D721Med (cell line): ENCODE results near the gene HLX.

ENCODE experiments used
- DNase-seq: peaks from one replicate; pipeline ENCODE4 v3.0.0; 2011; ENCODE audit warnings: low spot score; ENCODE audit not compliant: insufficient read length
- FAIRE-seq: peaks from 2 replicates; lab custom pipeline; 2011; peaks lifted over from hg19 to GRCh38; lab: Jason Lieb, UNC
- TF ChIP-seq, protein P1 (sequence below): IDR thresholded peaks from 2 replicates; pipeline ENCODE4 v1.5.1; 2012; ENCODE audit warnings: mild to moderate bottlenecking, control low read depth; ENCODE audit not compliant: insufficient read depth; ENCODE audit errors: missing control alignments

Gene HLX

DNA sequence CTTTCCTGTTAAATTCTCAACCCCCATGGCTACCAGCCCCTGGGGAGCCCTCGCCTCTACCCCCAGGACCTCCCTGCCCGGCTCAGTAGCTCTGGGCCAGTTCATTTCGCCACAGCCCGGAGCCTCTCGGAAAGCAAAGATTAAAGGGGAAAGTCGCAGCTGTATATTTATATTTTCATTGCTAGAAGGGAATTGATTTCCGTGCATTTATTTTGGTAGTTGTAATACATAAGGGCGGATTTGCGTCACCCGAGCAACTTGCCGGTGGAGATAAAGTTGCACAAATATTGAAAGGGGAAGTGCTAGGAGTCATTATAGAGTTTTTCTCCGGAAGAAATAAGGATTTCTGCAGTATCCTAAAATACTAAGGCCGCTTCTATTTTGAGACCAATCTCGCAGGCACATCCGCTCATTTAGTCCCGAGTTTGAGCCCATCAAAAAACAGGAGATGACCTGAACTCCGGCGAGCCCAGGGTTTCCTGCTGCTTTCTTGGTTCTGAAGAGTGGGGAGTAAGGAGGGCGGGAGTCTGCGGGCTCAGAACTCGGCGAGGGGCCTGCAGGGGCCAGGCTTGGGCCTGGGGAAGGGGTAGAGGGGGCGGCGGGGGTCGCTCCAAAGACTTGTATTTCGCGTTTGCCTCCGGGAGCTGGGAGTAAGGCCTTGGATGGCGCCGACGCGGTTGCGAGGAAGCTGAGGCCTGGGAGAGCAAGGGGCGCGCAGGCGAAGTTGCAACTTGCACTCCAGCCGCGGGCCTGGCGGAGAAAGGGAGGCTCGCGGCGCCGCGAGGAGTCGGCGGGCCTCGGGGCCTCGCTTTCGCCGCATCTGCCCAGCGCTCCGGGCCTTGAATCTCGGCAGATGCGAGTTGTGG lies 2.5 kb upstream of the HLX start:
- TF ChIP-seq, protein P1, sequence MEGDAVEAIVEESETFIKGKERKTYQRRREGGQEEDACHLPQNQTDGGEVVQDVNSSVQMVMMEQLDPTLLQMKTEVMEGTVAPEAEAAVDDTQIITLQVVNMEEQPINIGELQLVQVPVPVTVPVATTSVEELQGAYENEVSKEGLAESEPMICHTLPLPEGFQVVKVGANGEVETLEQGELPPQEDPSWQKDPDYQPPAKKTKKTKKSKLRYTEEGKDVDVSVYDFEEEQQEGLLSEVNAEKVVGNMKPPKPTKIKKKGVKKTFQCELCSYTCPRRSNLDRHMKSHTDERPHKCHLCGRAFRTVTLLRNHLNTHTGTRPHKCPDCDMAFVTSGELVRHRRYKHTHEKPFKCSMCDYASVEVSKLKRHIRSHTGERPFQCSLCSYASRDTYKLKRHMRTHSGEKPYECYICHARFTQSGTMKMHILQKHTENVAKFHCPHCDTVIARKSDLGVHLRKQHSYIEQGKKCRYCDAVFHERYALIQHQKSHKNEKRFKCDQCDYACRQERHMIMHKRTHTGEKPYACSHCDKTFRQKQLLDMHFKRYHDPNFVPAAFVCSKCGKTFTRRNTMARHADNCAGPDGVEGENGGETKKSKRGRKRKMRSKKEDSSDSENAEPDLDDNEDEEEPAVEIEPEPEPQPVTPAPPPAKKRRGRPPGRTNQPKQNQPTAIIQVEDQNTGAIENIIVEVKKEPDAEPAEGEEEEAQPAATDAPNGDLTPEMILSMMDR: no peak
- DNase-seq: no peak
- no peak for FAIRE-seq

DNA sequence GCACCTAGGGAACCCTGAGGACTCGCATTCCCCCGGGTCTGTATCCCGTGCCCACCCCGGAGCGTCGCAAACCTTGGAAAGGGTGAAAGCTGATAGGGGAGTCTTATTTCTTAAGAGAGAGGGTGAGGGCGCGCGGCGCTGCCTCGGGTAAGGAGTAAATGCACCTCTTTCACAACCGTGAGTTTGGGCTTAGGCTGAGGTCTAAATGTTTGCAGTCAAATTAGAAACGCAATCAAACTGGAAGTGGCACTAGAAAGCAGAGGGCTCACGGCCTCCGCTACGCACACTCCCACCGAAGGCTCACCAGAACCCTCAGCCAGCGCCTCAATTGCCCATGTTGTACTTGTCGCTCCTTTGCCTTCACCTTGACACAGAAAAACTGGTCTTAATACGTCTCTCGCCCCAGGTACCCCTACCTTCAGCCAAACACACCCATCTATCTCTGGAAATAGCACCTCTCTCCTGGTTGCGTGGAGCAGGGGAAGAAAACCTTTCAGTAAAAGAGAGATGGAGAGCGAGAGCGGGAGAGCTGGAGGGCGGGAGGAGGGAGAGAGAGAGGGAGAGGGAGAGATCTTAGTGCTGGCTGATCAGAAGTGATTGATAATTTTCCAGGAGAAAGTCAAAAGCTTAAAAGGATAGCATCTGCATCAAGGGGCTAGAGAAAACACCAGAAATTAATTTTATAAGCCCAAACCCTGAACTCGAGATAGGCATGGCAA lies 1.7 kb upstream of the HLX start:
- FAIRE-seq (peak; percentile 81), DNase-seq (no peak)
- TF ChIP-seq, protein P1: no peak

DNA sequence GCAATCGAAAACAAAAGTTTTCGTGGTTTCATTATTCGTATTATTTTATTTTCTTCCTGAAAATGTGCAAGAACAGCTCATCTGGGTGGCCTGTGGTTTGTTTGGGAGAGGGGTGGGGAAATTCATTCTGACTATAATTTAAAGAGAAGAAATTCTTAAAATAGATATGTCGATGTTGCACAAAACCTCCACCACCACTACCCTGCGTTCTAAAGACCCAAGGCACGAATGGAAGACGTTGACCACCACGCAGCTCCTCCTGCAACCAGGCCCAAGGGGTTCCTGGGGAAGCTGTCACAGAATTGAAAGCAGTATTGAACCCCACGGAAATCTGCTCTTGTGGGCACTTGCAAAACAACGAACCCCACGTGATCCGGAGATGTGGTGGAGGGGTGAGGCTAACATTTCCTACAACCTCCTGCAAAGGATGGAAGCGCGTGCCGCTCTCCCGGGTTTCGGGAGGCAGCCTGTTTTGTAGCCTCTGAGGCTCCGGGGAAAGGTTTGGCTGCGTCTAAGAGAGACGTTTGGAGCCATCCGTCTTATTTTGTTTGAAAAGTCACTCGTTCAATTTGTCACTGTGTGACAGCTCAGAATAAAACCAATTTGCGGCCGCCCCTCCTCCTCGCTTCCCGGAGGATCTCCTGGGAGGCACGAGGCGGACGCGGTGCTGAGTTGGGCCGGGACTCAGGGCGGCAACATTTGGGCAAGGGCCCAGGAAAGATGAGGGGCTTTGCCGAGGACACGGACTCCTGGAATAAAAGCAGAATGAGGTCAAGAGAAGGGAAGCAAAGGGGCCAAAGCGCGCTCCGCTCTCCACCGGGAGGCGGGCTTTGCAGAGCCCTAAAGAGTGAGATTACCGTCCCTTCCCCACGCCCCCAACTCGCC lies 810 bp upstream of the HLX start:
- TF ChIP-seq, protein P1: no peak
- DNase-seq (no peak), FAIRE-seq (no peak)

DNA sequence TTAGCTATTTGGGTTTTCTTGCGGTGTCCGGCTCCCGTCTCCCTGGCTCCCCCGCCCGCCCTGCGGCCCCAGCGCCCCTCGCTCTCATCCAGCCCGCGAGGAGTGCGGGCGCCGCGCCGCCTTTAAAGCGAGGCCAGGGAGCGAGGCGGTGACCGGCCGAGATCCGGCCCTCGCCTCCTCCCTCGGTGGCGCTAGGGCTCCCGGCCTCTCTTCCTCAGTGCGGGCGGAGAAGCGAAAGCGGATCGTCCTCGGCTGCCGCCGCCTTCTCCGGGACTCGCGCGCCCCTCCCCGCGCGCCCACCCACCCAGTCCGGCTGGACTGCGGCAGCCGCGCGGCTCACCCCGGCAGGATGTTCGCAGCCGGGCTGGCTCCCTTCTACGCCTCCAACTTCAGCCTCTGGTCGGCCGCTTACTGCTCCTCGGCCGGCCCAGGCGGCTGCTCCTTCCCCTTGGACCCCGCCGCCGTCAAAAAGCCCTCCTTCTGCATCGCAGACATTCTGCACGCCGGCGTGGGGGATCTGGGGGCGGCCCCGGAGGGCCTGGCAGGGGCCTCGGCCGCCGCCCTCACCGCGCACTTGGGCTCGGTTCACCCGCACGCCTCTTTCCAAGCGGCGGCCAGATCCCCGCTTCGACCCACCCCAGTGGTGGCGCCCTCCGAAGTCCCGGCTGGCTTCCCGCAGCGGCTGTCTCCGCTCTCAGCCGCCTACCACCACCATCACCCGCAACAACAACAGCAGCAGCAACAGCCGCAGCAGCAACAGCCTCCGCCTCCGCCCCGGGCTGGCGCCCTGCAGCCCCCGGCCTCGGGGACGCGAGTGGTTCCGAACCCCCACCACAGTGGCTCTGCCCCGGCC lies 492 bp downstream of the HLX start:
- DNase-seq: no peak
- FAIRE-seq: no peak
- TF ChIP-seq, protein P1: peak; percentile 9

DNA sequence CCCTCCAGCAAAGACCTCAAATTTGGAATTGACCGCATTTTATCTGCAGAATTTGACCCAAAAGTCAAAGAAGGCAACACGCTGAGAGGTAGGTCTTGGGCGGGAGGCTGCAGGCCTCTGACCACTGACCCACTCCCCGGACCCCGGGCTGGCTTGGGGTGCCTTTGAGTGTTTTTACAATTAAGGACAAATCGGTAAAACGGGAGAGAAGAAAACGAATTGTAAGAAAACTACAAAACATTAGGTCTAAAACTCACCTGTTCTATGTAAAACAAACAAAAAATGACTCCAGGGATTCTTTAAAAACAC lies 1.1 kb downstream of the HLX start:
- DNase-seq (no peak), FAIRE-seq (no peak)
- TF ChIP-seq, protein P1: no peak

DNA sequence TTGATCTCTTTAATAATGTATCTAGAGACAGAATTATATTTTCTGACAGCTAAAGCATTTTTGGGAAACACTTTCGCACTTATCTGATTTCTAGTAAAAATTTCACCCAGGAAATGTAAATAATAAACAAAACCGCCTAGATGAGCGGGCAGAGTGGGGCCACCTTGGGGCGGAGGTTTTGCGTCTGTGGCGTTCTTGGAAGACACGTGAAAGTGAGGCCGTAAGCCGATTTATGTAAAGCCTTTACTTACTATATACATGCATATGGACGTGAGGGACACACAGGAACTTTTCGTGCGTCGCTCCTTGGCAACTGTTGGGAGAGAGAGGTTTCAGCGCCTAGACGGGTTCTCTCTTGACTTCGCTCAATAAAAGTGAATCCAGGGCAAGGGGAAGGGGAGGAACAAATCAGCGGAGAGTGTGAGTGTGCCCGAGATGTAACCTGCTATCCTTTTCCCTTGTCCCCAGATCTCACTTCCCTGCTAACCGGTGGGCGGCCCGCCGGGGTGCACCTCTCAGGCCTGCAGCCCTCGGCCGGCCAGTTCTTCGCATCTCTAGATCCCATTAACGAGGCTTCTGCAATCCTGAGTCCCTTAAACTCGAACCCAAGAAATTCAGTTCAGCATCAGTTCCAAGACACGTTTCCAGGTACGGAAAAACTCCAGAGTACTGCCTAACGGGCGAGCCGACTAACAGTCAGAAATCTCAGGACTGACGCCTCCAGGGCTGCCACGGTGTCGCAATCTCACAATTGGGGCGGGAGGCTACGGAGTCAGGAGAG lies 1.7 kb downstream of the HLX start:
- TF ChIP-seq, protein P1: no peak
- FAIRE-seq (peak; percentile 94), DNase-seq (no peak)
